Endothelial cell of coronary artery (primary cell): Measurements from ENCODE around the gene WDR82. TPM values are rescaled to one million over a fixed set of nuclear protein-coding genes. Genes with fewer than 3 reads are reported as not detected.

ENCODE experiments used
- total RNA-seq: library from RNA; depleted of rRNA; stranded (reverse); fragments of >200 nt; gene quantifications from 2 replicates; pipeline ENCODE4 v1.2.3, GENCODE V29; 2014

WDR82 gene, protein sequence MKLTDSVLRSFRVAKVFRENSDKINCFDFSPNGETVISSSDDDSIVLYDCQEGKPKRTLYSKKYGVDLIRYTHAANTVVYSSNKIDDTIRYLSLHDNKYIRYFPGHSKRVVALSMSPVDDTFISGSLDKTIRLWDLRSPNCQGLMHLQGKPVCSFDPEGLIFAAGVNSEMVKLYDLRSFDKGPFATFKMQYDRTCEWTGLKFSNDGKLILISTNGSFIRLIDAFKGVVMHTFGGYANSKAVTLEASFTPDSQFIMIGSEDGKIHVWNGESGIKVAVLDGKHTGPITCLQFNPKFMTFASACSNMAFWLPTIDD
- total RNA-seq: 70.3 and 83.1 TPM in 2 replicates

GRCh38 chr3:52278510-52279069 is at the start of gene WDR82:
TSS of gene WDR82 (minus strand) at chr3:52278649. CDS start at chr3:52278361, 288 bp downstream.

DNA sequence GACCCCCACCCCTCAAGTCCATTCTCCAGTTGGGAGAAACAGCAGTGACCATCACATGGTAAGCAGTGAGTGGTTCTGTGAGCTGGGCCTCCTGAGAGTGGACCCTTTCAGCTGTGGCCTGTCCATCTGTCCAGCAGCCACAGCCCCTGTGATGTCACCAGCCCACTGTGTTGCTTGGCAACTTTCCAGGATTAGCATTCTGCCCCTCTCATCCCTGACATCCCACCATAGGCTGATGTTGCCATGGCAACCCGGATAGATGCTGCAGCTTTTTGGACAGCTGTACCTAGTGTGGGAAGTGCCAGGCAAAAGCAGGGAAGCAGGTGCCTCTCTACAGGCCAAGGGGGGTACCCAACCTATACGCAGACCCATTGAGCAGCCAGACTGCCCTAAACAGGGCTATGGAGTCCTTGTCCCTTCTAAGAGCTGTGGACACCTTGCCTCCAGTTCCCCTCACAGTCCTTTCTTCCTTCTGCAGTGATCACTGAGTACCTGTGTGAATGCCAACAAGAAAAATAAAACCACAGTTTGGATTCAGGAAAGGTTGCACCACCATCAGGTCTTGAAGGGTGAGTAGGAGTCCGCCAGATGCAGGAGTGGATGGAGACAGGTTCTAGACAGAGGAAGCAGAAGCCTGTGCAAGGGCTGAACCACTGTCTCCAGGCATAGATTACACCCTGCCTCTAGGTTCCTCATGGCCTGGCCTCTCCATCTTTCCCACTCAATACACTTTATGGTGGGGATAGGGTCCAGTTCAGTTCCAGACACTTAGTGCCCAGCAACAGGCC is 37.7 kb upstream of the WDR82 start, which contains the start of gene DNAH1:
Gene DNAH1 (plus strand): TSS at position 343 of the 788 bp plus-strand sequence. CDS start 6,124 bp downstream, outside the sequence.

DNA sequence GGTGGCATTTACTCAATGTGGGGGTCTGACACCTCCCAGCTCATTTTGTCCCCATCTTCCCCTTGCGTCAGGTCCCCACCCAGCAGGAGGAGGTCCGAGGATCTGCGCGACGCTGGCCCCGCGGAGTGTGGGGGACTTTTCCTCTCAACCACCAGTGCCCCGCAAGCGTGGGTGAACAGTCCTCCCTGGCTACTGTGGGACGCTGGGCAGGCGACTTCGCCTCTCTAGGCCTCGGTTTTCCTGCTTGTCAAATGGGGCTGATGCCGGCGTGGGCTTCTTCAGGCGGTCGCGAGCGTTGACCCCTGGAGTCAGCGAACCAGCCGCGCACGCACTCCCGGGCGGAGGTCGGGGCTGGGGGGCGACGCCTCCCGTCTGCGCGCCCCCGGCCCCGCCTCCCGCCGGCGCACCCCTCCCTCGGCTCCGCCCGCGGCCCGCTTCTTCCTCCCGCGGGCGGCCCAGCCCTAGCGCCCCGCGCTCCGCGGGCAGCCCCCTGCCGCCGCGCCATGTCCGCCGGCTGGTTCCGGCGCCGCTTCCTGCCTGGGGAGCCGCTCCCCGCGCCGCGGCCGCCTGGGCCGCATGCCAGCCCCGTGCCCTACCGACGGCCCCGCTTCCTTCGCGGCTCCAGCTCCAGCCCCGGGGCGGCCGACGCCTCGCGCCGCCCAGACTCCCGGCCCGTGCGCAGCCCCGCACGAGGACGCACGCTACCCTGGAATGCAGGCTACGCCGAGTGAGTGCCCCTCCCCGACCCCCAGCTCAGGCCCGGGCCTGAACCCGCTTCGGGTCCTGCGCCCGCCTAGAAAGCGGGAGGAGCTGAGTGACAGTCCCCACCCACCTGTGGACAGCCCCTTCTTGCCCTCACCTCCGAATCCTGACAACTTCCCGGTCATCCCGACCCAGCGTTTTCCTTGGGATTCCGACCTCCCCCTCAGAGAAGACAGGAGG is 32.9 kb downstream of the WDR82 start, which contains the start of gene PPM1M:
Gene PPM1M (plus strand): TSS at position 438 of the 942 bp plus-strand sequence. CDS start 66 bp downstream, at position 504.

DNA sequence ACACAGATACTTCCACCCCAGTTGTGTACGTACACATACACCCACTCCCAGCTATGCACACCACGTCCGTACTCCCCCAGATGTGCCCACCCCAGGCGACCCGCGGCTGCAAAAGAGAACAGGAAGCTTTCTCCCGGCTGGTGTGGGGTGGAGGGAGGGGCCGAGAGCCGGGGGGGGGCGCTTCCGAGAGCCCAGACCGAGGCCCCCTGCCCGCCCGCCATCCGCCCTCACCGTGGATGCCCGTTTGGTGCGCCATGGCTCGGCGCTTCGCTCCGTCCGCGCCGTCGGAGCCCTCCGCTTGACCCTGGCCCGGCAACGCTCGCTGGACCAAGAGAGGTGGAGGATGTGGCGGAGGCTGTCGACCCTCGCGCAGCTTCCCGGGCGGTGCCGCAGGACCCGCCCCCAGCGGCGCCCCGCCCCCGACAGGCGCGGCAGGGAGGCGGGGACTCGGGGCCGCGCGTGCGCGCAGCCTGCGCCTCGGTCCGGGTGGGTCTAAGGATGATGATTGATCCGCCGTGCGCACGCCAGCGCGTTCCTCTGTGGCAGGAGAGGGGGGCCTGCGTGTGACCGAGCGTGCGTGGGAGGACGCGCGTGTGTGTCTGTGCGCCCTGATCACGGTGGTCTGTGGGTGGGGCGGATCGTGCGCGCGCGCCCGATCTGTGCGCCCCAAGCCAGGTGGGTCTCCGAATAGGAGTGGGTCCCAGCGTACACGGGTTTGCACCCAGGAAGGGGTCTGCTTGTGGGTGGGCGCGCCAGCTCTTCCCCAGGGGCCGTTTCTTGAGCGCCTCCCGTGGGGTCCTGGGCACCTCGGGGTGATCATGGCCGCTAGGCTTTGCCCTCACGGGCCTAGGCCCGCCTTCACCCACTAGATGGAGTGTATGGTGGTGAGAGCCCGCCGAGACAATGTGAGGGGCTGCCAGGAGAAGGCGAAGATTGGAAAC is 39.4 kb downstream of the WDR82 start, which contains the start of gene TWF2:
Gene TWF2 (minus strand): TSS at position 398 of the 941 bp plus-strand sequence. CDS start 142 bp downstream, at position 256.

GRCh38 chr3:52225452-52226228 is 52.8 kb downstream of the WDR82 start, which contains the start of gene TLR9:
TSS of gene TLR9 (minus strand) at chr3:52225645. CDS start at chr3:52225529, 116 bp downstream.

Other genes with a start within 250 kb of the WDR82 start
- gene DUSP7, start 222.1 kb downstream of the WDR82 start, total RNA-seq: 8.4 and 10.1 TPM in 2 replicates
- 6.8 and 13.2 TPM in 2 replicates for gene POC1A, start 124.2 kb downstream of the WDR82 start, total RNA-seq
- gene ALAS1, start 80.5 kb downstream of the WDR82 start, total RNA-seq: 33.1 and 46.7 TPM in 2 replicates
- gene TLR9, start 53.0 kb downstream of the WDR82 start, total RNA-seq: not detected in 2 replicates
- 114 and 139 TPM in 2 replicates for gene TWF2, start 39.5 kb downstream of the WDR82 start, total RNA-seq
- gene PPM1M, start 32.9 kb downstream of the WDR82 start, total RNA-seq: 9.2 and 14.9 TPM in 2 replicates
- 11.0 and 21.1 TPM in 2 replicates for gene GLYCTK, start 9.2 kb upstream of the WDR82 start, total RNA-seq
- 1.8 and 5.2 TPM in 2 replicates for gene DNAH1, start 37.7 kb upstream of the WDR82 start, total RNA-seq
- gene BAP1, start 131.4 kb upstream of the WDR82 start, total RNA-seq: 67.0 and 70.7 TPM in 2 replicates
- 2.3 and 3.2 TPM in 2 replicates for gene PHF7, start 132.0 kb upstream of the WDR82 start, total RNA-seq
- 27.2 and 32.0 TPM in 2 replicates for gene SEMA3G, start 166.5 kb upstream of the WDR82 start, total RNA-seq
- 0.18 and 0.19 TPM in 2 replicates for gene TNNC1, start 175.4 kb upstream of the WDR82 start, total RNA-seq
- gene NISCH, start 177.0 kb upstream of the WDR82 start, total RNA-seq: 75.7 and 110 TPM in 2 replicates
- 218 and 278 TPM in 2 replicates for gene STAB1, start 216.7 kb upstream of the WDR82 start, total RNA-seq